ENCODE data around the gene BET1L.
"Not testable (repeated sequence)": the region's sequence is repeated elsewhere in the genome, so short reads cannot be mapped to it uniquely, and the experiment has no call there.

The BET1L gene

GRCh38 chr11:230431-230830 lies 23.2 kb upstream of the BET1L start:
- DNase-seq (ENCODE audit: low read depth in 2 of 3, low spot score in 2 of 3): no peak

GRCh38 chr11:227824-228379 lies 20.7 kb upstream of the BET1L start:
- no peak for DNase-seq (ENCODE audit: low read depth in 2 of 3, low spot score in 2 of 3)

GRCh38 chr11:225734-226453 lies 18.7 kb upstream of the BET1L start:
- no peak for DNase-seq (ENCODE audit: low read depth in 2 of 3, low spot score in 2 of 3)

GRCh38 chr11:224424-224823 lies 17.2 kb upstream of the BET1L start:
- DNase-seq (ENCODE audit: low read depth in 2 of 3, low spot score in 2 of 3): no peak

DNA sequence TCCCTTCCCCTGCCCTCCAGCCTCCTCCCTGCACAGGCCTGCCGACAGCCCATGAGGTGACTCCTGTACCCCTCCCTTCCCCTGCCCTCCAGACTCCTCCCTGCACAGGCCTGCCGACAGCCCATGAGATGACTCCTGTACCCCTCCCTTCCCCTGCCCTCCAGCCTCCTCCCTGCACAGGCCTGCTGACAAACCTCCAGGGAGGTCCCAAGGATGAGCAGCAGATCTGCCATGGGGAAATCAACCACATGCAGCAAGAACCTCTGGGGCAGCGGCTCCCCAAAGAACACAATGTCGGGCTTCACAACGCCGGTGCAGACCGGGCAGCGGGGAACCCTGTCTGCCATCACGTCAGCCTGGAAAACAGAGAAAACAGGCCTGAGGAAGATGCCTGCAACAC lies 16.7 kb upstream of the BET1L start:
- DNase-seq (ENCODE audit: low read depth in 2 of 3, low spot score in 2 of 3): no peak

DNA sequence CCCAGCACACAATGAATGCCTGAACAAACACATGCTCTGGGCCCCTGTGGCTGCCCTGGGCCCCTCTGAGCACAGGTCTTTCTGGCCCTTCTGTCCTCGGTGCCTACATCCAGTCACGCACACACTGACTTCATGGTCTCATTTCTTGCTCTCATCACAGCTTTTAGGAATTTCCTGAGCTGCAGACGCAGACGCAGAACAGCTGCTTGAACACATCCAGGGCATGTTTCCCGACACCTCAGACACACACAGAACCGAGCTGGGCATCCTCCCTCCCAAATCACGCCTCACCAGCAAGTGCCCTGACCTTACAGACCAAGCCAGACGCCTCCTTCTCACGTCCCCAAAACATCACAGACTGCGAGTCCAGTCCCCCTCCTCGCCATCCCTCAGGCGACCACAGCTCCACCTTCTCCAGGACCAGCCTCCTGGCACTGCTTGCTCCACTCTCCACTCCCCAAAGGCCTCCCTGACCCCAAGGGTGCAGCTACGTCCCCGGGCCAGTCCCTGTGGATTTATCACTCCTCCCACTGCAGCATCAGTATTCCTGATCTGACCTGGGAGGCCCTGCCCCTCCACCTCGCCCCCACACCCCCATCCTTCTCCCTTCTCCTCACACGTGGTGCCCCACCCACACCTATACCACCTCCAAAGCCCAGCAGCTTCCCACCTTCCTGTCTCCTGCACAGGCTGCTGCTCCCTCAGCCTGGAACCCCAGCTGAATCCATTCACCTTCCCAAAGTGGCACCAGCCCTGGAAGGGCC lies 16.0 kb upstream of the BET1L start:
- no peak for DNase-seq (ENCODE audit: low read depth in 2 of 3, low spot score in 2 of 3)

- no peak for DNase-seq (ENCODE audit: low read depth in 2 of 3, low spot score in 2 of 3)
Measured at GRCh38 chr11:221998-222789, 15.0 kb upstream of the BET1L start.

DNA sequence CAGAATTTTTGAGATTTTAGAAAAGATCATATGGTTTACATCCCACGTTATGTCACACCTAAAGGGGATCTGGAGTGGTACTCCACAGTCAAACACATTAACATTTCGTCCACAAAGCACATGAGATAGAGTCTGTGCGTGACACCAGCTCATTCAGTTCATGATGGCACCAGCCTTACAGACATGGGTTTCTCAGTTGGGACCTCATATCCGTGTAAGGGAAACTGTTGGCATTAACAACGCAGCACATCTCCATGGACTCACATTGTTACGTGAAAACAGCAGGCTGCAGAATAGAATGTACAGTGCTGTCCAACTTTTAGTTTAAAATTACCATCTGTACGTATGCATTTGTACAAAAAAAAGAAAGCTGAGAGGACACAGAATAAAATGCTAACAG lies 14.3 kb upstream of the BET1L start:
- no peak for DNase-seq (ENCODE audit: low read depth in 2 of 3, low spot score in 2 of 3)

GRCh38 chr11:220641-221215 lies 13.5 kb upstream of the BET1L start:
- not testable (repeated sequence) for DNase-seq (ENCODE audit: low read depth in 2 of 3, low spot score in 2 of 3)

DNA sequence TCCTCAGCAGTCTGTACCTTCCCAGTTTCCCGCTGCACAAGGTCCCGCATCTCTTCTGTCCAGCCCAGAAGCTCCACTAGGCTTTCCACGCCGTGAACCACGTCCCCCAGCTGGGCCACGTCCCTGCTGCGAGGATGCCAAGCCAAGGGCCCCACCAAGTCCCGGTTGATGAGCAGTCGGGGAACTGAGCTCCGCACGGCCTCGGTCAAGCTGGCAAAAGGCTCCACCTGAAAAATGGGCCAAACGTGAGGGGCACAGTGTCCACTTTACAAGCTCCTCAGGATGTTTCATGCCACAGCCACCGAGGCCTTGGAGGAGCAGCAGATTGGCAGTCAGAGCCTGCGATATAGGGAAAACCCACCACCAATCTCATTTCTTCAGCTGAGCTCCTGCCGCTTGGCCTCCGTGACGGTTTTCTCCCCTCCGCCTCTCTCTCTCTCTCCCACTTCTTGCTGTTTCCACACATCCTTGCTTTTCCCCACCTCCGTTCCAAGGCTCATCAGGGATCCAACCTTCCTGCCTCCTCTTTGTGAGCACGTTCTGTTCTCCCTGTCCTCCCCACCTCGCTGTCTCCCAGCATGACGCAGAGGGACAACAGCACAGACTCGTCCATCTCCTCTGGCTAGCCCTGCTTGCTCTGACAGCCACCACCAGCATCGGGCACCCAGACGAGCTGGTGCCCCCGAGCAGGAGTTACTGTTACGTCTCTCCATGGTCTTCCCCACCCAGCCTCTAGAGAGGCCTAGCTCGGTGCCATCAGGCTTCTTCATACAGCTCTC lies 11.8 kb upstream of the BET1L start:
- DNase-seq (ENCODE audit: low read depth in 2 of 3, low spot score in 2 of 3): no peak

DNA sequence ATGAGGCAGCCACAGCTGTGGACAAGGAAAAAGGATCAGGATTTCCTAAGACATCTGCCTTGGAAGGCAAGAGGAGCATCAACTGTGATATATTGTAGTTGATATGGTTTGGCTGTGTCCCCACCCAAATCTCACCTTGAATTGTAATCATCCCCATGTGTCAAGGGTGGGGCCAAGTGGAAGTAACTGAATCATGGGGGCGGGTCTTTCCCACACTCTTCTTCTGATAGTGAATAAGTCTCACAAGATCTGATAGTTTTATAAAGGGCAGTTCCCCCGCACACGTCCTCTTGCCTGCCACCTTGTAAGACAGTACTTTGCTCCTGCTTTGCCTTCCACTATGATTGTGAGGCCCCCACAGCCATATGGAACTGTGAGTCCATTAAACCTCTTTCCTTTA lies 10.5 kb upstream of the BET1L start:
- DNase-seq (ENCODE audit: low read depth in 2 of 3, low spot score in 2 of 3): no peak

- no peak for DNase-seq (ENCODE audit: low read depth in 2 of 3, low spot score in 2 of 3)
Measured at GRCh38 chr11:216081-216974, 9.1 kb upstream of the BET1L start.

DNA sequence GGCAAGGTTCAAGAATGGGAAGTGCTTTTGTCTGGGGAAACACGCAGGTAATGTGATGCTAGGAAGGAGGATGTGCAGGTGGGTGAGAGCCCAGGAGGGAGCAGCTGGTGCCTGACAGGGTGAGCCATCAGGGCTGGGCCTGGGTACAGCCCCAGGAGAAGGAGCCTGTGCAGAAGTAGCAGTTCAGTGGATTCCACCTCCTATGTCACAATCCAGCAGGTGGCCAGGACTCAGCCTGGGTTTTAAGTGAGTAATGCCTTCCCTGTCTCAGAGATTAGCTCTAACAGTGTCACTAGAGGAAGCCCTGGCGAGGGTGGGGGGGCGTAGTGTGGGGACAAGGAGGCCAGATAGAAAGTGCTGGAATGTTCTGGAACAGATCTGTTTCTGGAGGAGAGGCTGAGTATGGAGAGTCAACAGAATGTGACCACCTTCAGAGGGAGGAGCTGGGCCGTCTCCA lies 8.4 kb upstream of the BET1L start:
- no peak for DNase-seq (ENCODE audit: low read depth in 2 of 3, low spot score in 2 of 3)

DNA sequence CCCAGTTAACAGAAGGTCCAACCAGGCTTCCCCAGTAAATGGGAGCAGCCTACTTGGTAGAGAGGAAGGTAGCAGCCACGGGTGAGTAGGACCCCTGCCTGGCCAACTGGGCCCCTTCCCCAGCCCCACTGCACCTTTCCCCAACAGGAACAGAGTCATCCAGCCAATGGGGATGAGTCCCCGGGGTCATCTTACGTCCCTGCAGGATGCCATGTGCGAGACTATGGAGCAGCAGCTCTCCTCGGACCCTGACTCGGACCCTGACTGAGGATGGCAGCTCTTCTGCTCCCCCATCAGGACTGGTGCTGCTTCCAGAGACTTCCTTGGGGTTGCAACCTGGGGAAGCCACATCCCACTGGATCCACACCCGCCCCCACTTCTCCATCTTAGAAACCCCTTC lies 6.9 kb upstream of the BET1L start:
- DNase-seq (ENCODE audit: low read depth in 2 of 3, low spot score in 2 of 3): no peak

GRCh38 chr11:213111-213510 lies 5.9 kb upstream of the BET1L start:
- DNase-seq (ENCODE audit: low read depth in 2 of 3, low spot score in 2 of 3): no peak

- no peak for DNase-seq (ENCODE audit: low read depth in 2 of 3, low spot score in 2 of 3)
Measured at GRCh38 chr11:212150-213100, 5.2 kb upstream of the BET1L start.

GRCh38 chr11:211741-212140 lies 4.5 kb upstream of the BET1L start:
- no peak for DNase-seq (ENCODE audit: low read depth in 2 of 3, low spot score in 2 of 3)

DNA sequence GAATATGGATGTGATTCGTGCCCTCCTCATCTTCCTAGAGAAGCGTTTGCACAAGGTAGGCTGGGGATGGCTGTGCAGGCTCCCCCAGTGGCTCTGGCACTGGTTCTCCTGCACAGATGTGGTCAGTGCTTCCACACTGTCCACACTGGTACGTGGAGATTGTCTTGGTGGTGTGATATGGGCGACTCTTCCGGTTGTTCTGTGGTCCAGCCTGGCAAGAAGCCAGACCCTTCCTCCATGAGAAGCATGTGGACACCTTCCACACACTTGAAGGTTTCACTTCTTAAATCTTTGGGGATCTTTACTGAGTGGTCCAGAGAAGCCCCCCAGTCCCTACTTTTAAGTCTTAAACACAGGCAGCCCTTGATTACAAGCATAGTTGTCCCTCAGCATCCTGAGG lies 4.1 kb upstream of the BET1L start:
- DNase-seq (ENCODE audit: low read depth in 2 of 3, low spot score in 2 of 3): no peak

Measured in activated CD8-positive, alpha-beta memory T cell treated with anti-CD3 and anti-CD28 coated beads for 48 hours (primary cell).